HG03575 (cell line): ENCODE measurements around the gene C4orf51.

ENCODE experiments used
- ATAC-seq: cut with Tn5 transposase; IDR thresholded peaks from one replicate; pipeline ENCODE4 v1.9.1; 2021; ENCODE audit not compliant: unreplicated experiment, insufficient number of reproducible peaks, low FRiP score; ENCODE audit errors: extremely low read depth

Gene C4orf51

DNA sequence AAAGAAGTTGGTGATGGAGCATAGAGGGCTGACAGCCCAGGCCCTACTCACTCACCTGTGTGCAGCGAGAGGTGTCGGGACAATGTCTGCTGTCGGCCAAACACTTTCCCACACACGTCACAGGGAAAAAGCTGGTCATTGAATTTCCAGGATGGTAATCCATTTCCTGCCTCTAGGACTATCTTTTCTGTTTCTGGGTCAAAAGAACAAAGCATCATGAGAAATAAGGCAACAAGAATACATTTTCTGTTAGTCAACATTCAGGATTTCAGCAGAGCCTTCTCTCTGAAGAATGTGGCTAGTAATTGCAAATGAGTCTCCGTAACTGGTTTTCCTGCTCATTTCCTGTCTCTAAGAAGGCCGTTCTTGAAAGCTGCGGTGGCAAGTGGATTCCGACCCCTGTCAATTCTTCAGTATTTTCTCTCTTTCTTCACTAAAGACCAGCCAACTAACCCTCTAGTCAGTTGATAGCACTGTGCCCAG lies 99.4 kb downstream of the C4orf51 start:
- ATAC-seq = no peak

DNA sequence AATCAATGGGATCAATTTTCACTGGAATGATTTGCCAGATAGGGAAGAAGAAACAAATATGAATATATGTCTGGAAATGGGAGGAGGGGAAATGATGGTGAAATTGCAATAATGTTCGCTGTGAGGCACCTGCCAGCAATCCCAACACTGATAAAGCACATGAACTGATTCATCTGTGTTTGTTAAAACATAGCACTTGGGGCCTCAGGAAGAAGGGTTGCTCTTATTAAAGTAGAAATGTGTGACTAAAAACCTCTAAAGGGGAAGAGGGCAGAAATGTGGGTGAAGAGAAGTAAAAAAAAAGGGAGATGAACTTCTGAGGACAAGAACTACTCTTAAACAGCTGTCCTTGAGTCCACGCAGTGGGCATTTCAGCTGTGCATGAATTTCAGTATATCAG lies 101.4 kb downstream of the C4orf51 start:
- ATAC-seq = no peak
